HepG2 (cell line): Measurements from ENCODE around the gene STYK1. TPM values are rescaled to one million over a fixed set of nuclear protein-coding genes. Genes with fewer than 3 reads are reported as not detected.
A peak's percentile ranks its signal among the peaks of the same experiment; 100 is the strongest.

Source experiments
- ARID2 ChIP-seq: sonication (generic); formaldehyde crosslinking; IDR thresholded peaks from 2 replicates; pipeline ENCODE4 v1.8.1; 2022; ENCODE audit warnings: mild to moderate bottlenecking, missing genetic modification reagents, borderline replicate concordance
- ATF2 ChIP-seq: sonication (generic); formaldehyde crosslinking; IDR thresholded peaks from 2 replicates; pipeline ENCODE4 v1.4.0; 2020; ENCODE audit warnings: missing genetic modification reagents
- DNMT3B ChIP-seq: conservative IDR thresholded peaks from 2 replicates; pipeline ENCODE4 v1.6.1; 2016; ENCODE audit warnings: missing biosample characterization, control low read depth
- FOSL2 ChIP-seq: sonication (generic); formaldehyde crosslinking; IDR thresholded peaks from 2 replicates; pipeline ENCODE4 v1.4.0; 2020; ENCODE audit warnings: missing genetic modification reagents
- HMGXB4 ChIP-seq, 2 experiments: sonication (generic) in 1 of 2; formaldehyde crosslinking in 1 of 2; IDR thresholded peaks; 2 replicates each; pipeline versions ENCODE4 v1.4.0 to v1.6.1; 2018 to 2020; ENCODE audit warnings: missing genetic modification reagents in 2 of 2, borderline replicate concordance in 1 of 2, low read depth in 1 of 2, mild to moderate bottlenecking in 1 of 2, missing biosample characterization in 1 of 2
- HNF1B ChIP-seq: sonication (generic); formaldehyde crosslinking; IDR thresholded peaks from 2 replicates; pipeline ENCODE4 v1.5.1; 2020; ENCODE audit warnings: mild to moderate bottlenecking, moderate library complexity, missing genetic modification reagents
- KDM5B ChIP-seq: sonication (generic); formaldehyde crosslinking; IDR thresholded peaks from 2 replicates; pipeline ENCODE4 v1.4.0; 2020; ENCODE audit warnings: missing genetic modification reagents, mild to moderate bottlenecking, borderline replicate concordance
- SMYD3 ChIP-seq: sonication (generic); formaldehyde crosslinking; IDR thresholded peaks from 2 replicates; pipeline ENCODE4 v1.8.1; 2023; ENCODE audit warnings: mild to moderate bottlenecking, missing genetic modification reagents
- THAP11 ChIP-seq: IDR thresholded peaks from 2 replicates; pipeline ENCODE4 v1.6.1; 2016; ENCODE audit warnings: missing biosample characterization, missing genetic modification reagents
- ZNF260 ChIP-seq: sonication (generic); formaldehyde crosslinking; IDR thresholded peaks from 2 replicates; pipeline ENCODE4 v1.4.0; 2020; ENCODE audit warnings: missing genetic modification reagents, low read depth, mild to moderate bottlenecking, borderline replicate concordance
- ZNF496 ChIP-seq: sonication (generic); formaldehyde crosslinking; IDR thresholded peaks from 2 replicates; pipeline ENCODE4 v1.8.1; 2023; ENCODE audit warnings: mild to moderate bottlenecking, moderate library complexity, missing genetic modification reagents; ENCODE audit not compliant: insufficient replicate concordance
- ZNF547 ChIP-seq: sonication (generic); formaldehyde crosslinking; IDR thresholded peaks from 2 replicates; pipeline ENCODE4 v1.5.1; 2020; ENCODE audit warnings: mild to moderate bottlenecking, missing genetic modification reagents
- ZNF772 ChIP-seq: sonication (generic); formaldehyde crosslinking; IDR thresholded peaks from 2 replicates; pipeline ENCODE4 v1.5.0; 2020; ENCODE audit warnings: mild to moderate bottlenecking, missing genetic modification reagents
- ZNF816 ChIP-seq: sonication (generic); formaldehyde crosslinking; IDR thresholded peaks from 2 replicates; pipeline ENCODE4 v1.8.0; 2022; ENCODE audit warnings: missing genetic modification reagents, mild to moderate bottlenecking, borderline replicate concordance
- polyA plus RNA-seq, 8 experiments: library from polyadenylated mRNA; depleted of rRNA in 3 of 8; stranded (reverse) in 7 of 8; unstranded in 1 of 8; fragments of >200 nt; fragmentation: Illumina TruSeq in 4 of 8; extraction: Trizol in 4 of 8; gene quantifications; 2 replicates each; pipeline versions ENCODE4 v1.2.1 to v1.2.3, GENCODE V29; 2011 to 2016; ENCODE audit warnings: low read depth in 4 of 8, missing spikeins in 1 of 8, mixed read lengths in 1 of 8; ENCODE audit not compliant: insufficient read depth in 1 of 8
- total RNA-seq, 5 experiments: library from RNA; depleted of rRNA; stranded (reverse); fragments of >200 nt; fragmentation: Illumina TruSeq; extraction: Trizol; gene quantifications; 2 replicates each; pipeline ENCODE4 v1.2.3, GENCODE V29; 2016; ENCODE audit warnings: low read depth in 1 of 5
- TF ChIP-seq, protein P1 (sequence below): sonication (generic); formaldehyde crosslinking; IDR thresholded peaks from 2 replicates; pipeline ENCODE4 v1.5.0; 2020; ENCODE audit warnings: mild to moderate bottlenecking, missing genetic modification reagents, borderline replicate concordance
- TF ChIP-seq, protein P2 (sequence below): sonication (generic); formaldehyde crosslinking; IDR thresholded peaks from 2 replicates; pipeline ENCODE4 v1.4.0; 2020; ENCODE audit warnings: mild to moderate bottlenecking, missing genetic modification reagents
- TF ChIP-seq, protein P3 (sequence below): sonication (generic); formaldehyde crosslinking; IDR thresholded peaks from 2 replicates; pipeline ENCODE4 v1.4.0; 2020; ENCODE audit warnings: missing genetic modification reagents

The STYK1 gene
- total and polyA plus RNA-seq, 2 of the 13 experiments (the other 11 are each of a cell fraction or from before 2014, with no cell fraction given): not detected

GRCh38 chr12:10722502-10722904 lies 48.7 kb upstream of the STYK1 start (continued):
- TF ChIP-seq HNF1B (CRISPR knock-in tag) (no peak; the same call in 1 of the 2 replicates), ATF2 (CRISPR knock-in tag) (no peak), ZNF496 (CRISPR knock-in tag) (no peak), FOSL2 (CRISPR knock-in tag) (no peak), KDM5B (CRISPR knock-in tag) (peak; percentile 60; the same call in 1 of the 2 replicates), ARID2 (CRISPR knock-in tag) (no peak), DNMT3B (CRISPR knock-in tag) (no peak), SMYD3 (CRISPR knock-in tag) (no peak), ZNF547 (CRISPR knock-in tag) (peak; percentile 52; the same call in 1 of the 2 replicates), THAP11 (CRISPR knock-in tag) (no peak), ZNF772 (CRISPR knock-in tag) (no peak), ZNF816 (CRISPR knock-in tag) (0 out of 2 replicates have a peak, but pooled peaks have one; percentile 24), HMGXB4 (CRISPR knock-in tag; IDR thresholded peaks at IDR 0.05; ENCODE audit: borderline replicate concordance in 1 of 2, low read depth in 1 of 2) (peak in 1 of 2 experiments; percentile 63; a peak in 1 of 4 replicates), ZNF260 (CRISPR knock-in tag) (no peak)
- TF ChIP-seq, protein P1, sequence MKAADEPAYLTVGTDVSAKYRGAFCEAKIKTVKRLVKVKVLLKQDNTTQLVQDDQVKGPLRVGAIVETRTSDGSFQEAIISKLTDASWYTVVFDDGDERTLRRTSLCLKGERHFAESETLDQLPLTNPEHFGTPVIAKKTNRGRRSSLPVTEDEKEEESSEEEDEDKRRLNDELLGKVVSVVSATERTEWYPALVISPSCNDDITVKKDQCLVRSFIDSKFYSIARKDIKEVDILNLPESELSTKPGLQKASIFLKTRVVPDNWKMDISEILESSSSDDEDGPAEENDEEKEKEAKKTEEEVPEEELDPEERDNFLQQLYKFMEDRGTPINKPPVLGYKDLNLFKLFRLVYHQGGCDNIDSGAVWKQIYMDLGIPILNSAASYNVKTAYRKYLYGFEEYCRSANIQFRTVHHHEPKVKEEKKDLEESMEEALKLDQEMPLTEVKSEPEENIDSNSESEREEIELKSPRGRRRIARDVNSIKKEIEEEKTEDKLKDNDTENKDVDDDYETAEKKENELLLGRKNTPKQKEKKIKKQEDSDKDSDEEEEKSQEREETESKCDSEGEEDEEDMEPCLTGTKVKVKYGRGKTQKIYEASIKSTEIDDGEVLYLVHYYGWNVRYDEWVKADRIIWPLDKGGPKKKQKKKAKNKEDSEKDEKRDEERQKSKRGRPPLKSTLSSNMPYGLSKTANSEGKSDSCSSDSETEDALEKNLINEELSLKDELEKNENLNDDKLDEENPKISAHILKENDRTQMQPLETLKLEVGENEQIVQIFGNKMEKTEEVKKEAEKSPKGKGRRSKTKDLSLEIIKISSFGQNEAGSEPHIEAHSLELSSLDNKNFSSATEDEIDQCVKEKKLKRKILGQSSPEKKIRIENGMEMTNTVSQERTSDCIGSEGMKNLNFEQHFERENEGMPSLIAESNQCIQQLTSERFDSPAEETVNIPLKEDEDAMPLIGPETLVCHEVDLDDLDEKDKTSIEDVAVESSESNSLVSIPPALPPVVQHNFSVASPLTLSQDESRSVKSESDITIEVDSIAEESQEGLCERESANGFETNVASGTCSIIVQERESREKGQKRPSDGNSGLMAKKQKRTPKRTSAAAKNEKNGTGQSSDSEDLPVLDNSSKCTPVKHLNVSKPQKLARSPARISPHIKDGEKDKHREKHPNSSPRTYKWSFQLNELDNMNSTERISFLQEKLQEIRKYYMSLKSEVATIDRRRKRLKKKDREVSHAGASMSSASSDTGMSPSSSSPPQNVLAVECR (CRISPR knock-in tag): no peak
- TF ChIP-seq, protein P2, sequence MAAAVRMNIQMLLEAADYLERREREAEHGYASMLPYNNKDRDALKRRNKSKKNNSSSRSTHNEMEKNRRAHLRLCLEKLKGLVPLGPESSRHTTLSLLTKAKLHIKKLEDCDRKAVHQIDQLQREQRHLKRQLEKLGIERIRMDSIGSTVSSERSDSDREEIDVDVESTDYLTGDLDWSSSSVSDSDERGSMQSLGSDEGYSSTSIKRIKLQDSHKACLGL (CRISPR knock-in tag): peak; percentile 16; the same call in 1 of the 2 replicates
- TF ChIP-seq, protein P3, sequence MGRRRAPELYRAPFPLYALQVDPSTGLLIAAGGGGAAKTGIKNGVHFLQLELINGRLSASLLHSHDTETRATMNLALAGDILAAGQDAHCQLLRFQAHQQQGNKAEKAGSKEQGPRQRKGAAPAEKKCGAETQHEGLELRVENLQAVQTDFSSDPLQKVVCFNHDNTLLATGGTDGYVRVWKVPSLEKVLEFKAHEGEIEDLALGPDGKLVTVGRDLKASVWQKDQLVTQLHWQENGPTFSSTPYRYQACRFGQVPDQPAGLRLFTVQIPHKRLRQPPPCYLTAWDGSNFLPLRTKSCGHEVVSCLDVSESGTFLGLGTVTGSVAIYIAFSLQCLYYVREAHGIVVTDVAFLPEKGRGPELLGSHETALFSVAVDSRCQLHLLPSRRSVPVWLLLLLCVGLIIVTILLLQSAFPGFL (CRISPR knock-in tag): no peak
